A549 (cell line): Measurements from ENCODE around the gene UBXN2A. TPM values are rescaled to one million over a fixed set of nuclear protein-coding genes. Genes with fewer than 3 reads are reported as not detected.

ENCODE experiments used
- ATAC-seq, 2 experiments: fragments of 200-7000 bp in 1 of 2; fragments of >200 bp in 1 of 2; cut with Nextera tagmentation in 1 of 2; cut with Tn5 transposase in 1 of 2; 3 replicates each; pipeline versions ENCODE4 v1.8.0 to v1.9.1; 2018 to 2020; ENCODE audit warnings: mild to moderate bottlenecking in 1 of 2, moderate library complexity in 1 of 2
- CTCF ChIA-PET: fragments of 300-600 bp; sonication (Branson Sonifier 250); formaldehyde crosslinking; extraction: SDS; loops from one replicate; lab custom pipeline; 2021; ENCODE audit warnings: antibody characterized with exemption, inconsistent platforms; lab: Yijun Ruan, JAX
- POLR2A ChIA-PET: fragments of 350-600 bp; formaldehyde crosslinking; extraction: SDS; loops from one replicate; lab custom pipeline; 2021; ENCODE audit warnings: antibody characterized with exemption, inconsistent platforms; lab: Yijun Ruan, JAX
- DNase-seq, 2 experiments: peaks; one replicate each; pipeline versions ENCODE4 v3.0.0 to v3.0.0-alpha.2; 2011 to 2016; ENCODE audit warnings: low read depth in 1 of 2, low spot score in 1 of 2
- FAIRE-seq: peaks from 2 replicates; lab custom pipeline; 2011; peaks lifted over from hg19 to GRCh38; lab: Jason Lieb, UNC
- H3K27ac ChIP-seq, 2 experiments: fragments of >200 bp; sonication (Bioruptor Twin); formaldehyde crosslinking; 3 replicates each; pipeline ENCODE4 v1.5.1; 2016 to 2017
- H3K4me1 ChIP-seq: fragments of >200 bp; sonication (Bioruptor Twin); formaldehyde crosslinking; 3 replicates; pipeline ENCODE4 v1.6.1; 2016
- H3K4me2 ChIP-seq: fragments of >200 bp; sonication (Bioruptor Twin); formaldehyde crosslinking; 3 replicates; pipeline ENCODE4 v1.6.1; 2016
- H3K4me3 ChIP-seq: fragments of >200 bp; sonication (Bioruptor Twin); formaldehyde crosslinking; 3 replicates; pipeline ENCODE4 v1.5.1; 2016
- H3K9me3 ChIP-seq: fragments of >200 bp; sonication (Bioruptor Twin); formaldehyde crosslinking; 3 replicates; pipeline ENCODE4 v1.6.1; 2016
- BHLHE40 ChIP-seq: IDR thresholded peaks from 2 replicates; pipeline ENCODE4 v1.6.1; 2012; ENCODE audit warnings: low read depth, low read length, inconsistent platforms
- CBX2 ChIP-seq: fragments of 200-600 bp; sonication (generic); IDR thresholded peaks from 2 replicates; pipeline ENCODE4 v1.6.1; 2016; ENCODE audit warnings: low read depth, mild to moderate bottlenecking, borderline replicate concordance
- CHD2 ChIP-seq: fragments of 150-350 bp; IDR thresholded peaks from 2 replicates; pipeline ENCODE4 v1.6.1; 2014; ENCODE audit warnings: low read length; ENCODE audit not compliant: partially characterized antibody
- EHF ChIP-seq: fragments of 250-450 bp; sonication (Bioruptor Pico); IDR thresholded peaks from 2 replicates; pipeline ENCODE4 v1.5.0; 2020; ENCODE audit warnings: mild to moderate bottlenecking
- ELK1 ChIP-seq: fragments of 150-350 bp; IDR thresholded peaks from 2 replicates; pipeline ENCODE4 v1.6.1; 2014; ENCODE audit warnings: low read depth, mild to moderate bottlenecking, low read length
- EP300 ChIP-seq, 2 experiments: fragments of >200 bp; sonication (Bioruptor Twin); formaldehyde crosslinking; IDR thresholded peaks; 2 replicates in 1 of 2; 3 replicates in 1 of 2; pipeline ENCODE4 v1.6.1; 2016 to 2017
- ESRRA ChIP-seq: fragments of 150-350 bp; IDR thresholded peaks from 2 replicates; pipeline ENCODE4 v1.6.1; 2014; ENCODE audit warnings: mild to moderate bottlenecking, low read length, borderline replicate concordance
- FOSB ChIP-seq: fragments of 250-450 bp; sonication (Bioruptor Pico); IDR thresholded peaks from 2 replicates; pipeline ENCODE4 v1.5.0; 2020; ENCODE audit warnings: mild to moderate bottlenecking, moderate library complexity
- FOSL2 ChIP-seq, 2 experiments: fragments of 450-650 bp in 1 of 2; fragments of >200 bp in 1 of 2; sonication (Bioruptor Twin) in 1 of 2; formaldehyde crosslinking; IDR thresholded peaks; 2 replicates each; pipeline versions ENCODE4 v1.5.0 to v1.6.1; 2016 to 2020; ENCODE audit warnings: mild to moderate bottlenecking in 1 of 2, moderate library complexity in 1 of 2
- FOXS1 ChIP-seq: fragments of 250-450 bp; sonication (Bioruptor Pico); IDR thresholded peaks from 2 replicates; pipeline ENCODE4 v1.5.0; 2020; ENCODE audit warnings: mild to moderate bottlenecking, moderate library complexity
- HDAC2 ChIP-seq: fragments of 200-600 bp; sonication (generic); IDR thresholded peaks from 2 replicates; pipeline ENCODE4 v1.6.1; 2016
- HES2 ChIP-seq: fragments of >200 bp; sonication (Bioruptor Twin); formaldehyde crosslinking; IDR thresholded peaks from 2 replicates; pipeline ENCODE4 v1.6.1; 2016
- HOXB13 ChIP-seq: fragments of 250-450 bp; sonication (Bioruptor Pico); IDR thresholded peaks from 2 replicates; pipeline ENCODE4 v1.5.0; 2020; ENCODE audit warnings: low read depth, mild to moderate bottlenecking, moderate library complexity
- HOXB5 ChIP-seq: fragments of 250-450 bp; sonication (Bioruptor Pico); IDR thresholded peaks from 2 replicates; pipeline ENCODE4 v1.5.0; 2020; ENCODE audit warnings: mild to moderate bottlenecking, moderate library complexity
- MYC ChIP-seq: IDR thresholded peaks from 2 replicates; pipeline ENCODE4 v1.6.1; 2012; ENCODE audit warnings: mild to moderate bottlenecking, inconsistent platforms, low read length, improper control_type of control experiment, borderline replicate concordance
- NFE2L2 ChIP-seq: fragments of 150-350 bp; conservative IDR thresholded peaks from 2 replicates; pipeline ENCODE4 v1.6.1; 2014; ENCODE audit warnings: low read length
- PHF8 ChIP-seq: fragments of 200-600 bp; sonication (generic); IDR thresholded peaks from 2 replicates; pipeline ENCODE4 v1.6.1; 2016; ENCODE audit warnings: low read depth, mild to moderate bottlenecking, antibody characterized with exemption, moderate library complexity, borderline replicate concordance
- RAD21 ChIP-seq, 2 experiments: fragments of >200 bp in 1 of 2; sonication (Bioruptor Twin) in 1 of 2; formaldehyde crosslinking in 1 of 2; IDR thresholded peaks in 1 of 2; conservative IDR thresholded peaks in 1 of 2; 2 replicates in 1 of 2; 3 replicates in 1 of 2; pipeline ENCODE4 v1.6.1; 2012 to 2018; ENCODE audit warnings: inconsistent platforms in 1 of 2
- RARB ChIP-seq: fragments of 250-450 bp; sonication (Bioruptor Pico); IDR thresholded peaks from 2 replicates; pipeline ENCODE4 v1.8.0; 2021; ENCODE audit warnings: mild to moderate bottlenecking, moderate library complexity
- RNF2 ChIP-seq: fragments of 200-600 bp; sonication (generic); IDR thresholded peaks from 2 replicates; pipeline ENCODE4 v1.6.1; 2016; ENCODE audit warnings: low read depth, mild to moderate bottlenecking, antibody characterized with exemption, moderate library complexity, borderline replicate concordance
- SREBF2 ChIP-seq: fragments of 450-650 bp; IDR thresholded peaks from 2 replicates; pipeline ENCODE4 v1.6.1; 2014; ENCODE audit warnings: mild to moderate bottlenecking, moderate library complexity
- ZSCAN20 ChIP-seq: fragments of 250-450 bp; sonication (Bioruptor Pico); IDR thresholded peaks from 2 replicates; pipeline ENCODE4 v1.8.0; 2022; ENCODE audit warnings: mild to moderate bottlenecking, moderate library complexity
- WGBS: methylation state at CpG from one replicate; pipeline ENCODE4 v1.1.6; 2017; ENCODE audit errors: missing lambda C conversion rate; 5-methylcytosine and 5-hydroxymethylcytosine counted together
- polyA plus RNA-seq, 4 experiments: library from polyadenylated mRNA; depleted of rRNA in 3 of 4; stranded (reverse); fragments of >200 nt; fragmentation: RNase III in 1 of 4; extraction: RNeasy Plus Mini Kit Qiagen cat#74134 plus additional on column Dnase treatment in 1 of 4; gene quantifications; 2 replicates in 3 of 4; 3 replicates in 1 of 4; pipeline ENCODE4 v1.2.3, GENCODE V29; 2011 to 2017

Gene UBXN2A
- polyA plus RNA-seq, 2 of the 4 experiments (the other 2 are of a cell fraction): 13.7 to 25.4 TPM

GRCh38 chr2:23904692-23905091 is 35.6 kb upstream of the UBXN2A start (continued):
- TF ChIP-seq MYC: no peak
- no peak for TF ChIP-seq HES2

GRCh38 chr2:23905155-23905554 is 35.1 kb upstream of the UBXN2A start:
- ChIA-PET POLR2A (no interaction called here), CTCF (interaction anchor here (1.0 to 3.6 kb wide), 2 partner anchors 22 to 179 kb away, joined by 4 to 17 read pairs; partner anchors contain the start of genes ATAD2B and TP53I3)
- no peak for DNase-seq
- peak in 1 of 2 experiments; percentile 22; a peak in 2 of 6 replicates for ATAC-seq
- H3K4me3 ChIP-seq: no peak overlapping the region
- 73% methylated on average over 2 of the region's 2 CpGs for WGBS
- H3K4me1 ChIP-seq: peaks cover 45% of the 10 kb centered on the region
- FAIRE-seq: no peak
- H3K9me3 ChIP-seq: no peaks in the 10 kb centered on the region
- no peak for TF ChIP-seq HDAC2
- no peak for TF ChIP-seq EHF (CRISPR knock-in tag)
- no peak for TF ChIP-seq ZSCAN20 (CRISPR knock-in tag)
- no peak for TF ChIP-seq HOXB5
- TF ChIP-seq ELK1: no peak
- TF ChIP-seq ESRRA: no peak
- no peak for TF ChIP-seq FOSB (CRISPR knock-in tag)
- no peak for TF ChIP-seq EP300 (IDR thresholded peaks at IDR 0.05)
- no peak for TF ChIP-seq SREBF2
- no peak overlapping the region; the same call in 2 of the 3 replicates for H3K4me2 ChIP-seq
- H3K27ac ChIP-seq: 0 out of 6 replicates have a peak overlapping the region, but pooled peaks of 1 of the 2 experiments have one; percentile 27

GRCh38 chr2:23912054-23912453 is 28.2 kb upstream of the UBXN2A start:
- no peak overlapping the region for H3K4me2 ChIP-seq
- no peaks in the 10 kb centered on the region for H3K9me3 ChIP-seq
- no peak for TF ChIP-seq ZSCAN20 (CRISPR knock-in tag)
- TF ChIP-seq RARB (CRISPR knock-in tag): no peak
- no peak for TF ChIP-seq HOXB13 (CRISPR knock-in tag)
- no peak for TF ChIP-seq CBX2
- no peak for TF ChIP-seq FOSL2 (IDR thresholded peaks at IDR 0.05)
- TF ChIP-seq FOSL2 (CRISPR knock-in tag; IDR thresholded peaks at IDR 0.05): 0 out of 2 replicates have a peak, but pooled peaks have one; percentile 9
- DNase-seq: no peak
- H3K27ac ChIP-seq: no peak overlapping the region
- peaks cover 14% of the 10 kb centered on the region for H3K4me1 ChIP-seq
- ChIA-PET POLR2A (no interaction called here), CTCF (interaction anchor here (0.8 to 2.3 kb wide), 2 partner anchors 13 to 15 kb away, joined by 3 to 10 read pairs; partner anchors contain the start of gene ATAD2B)
- 75% methylated on average over 3 of the region's 3 CpGs for WGBS
- FAIRE-seq: no peak
- ATAC-seq: no peak
- H3K4me3 ChIP-seq: no peak overlapping the region

- no peak overlapping the region for H3K27ac ChIP-seq
- H3K4me2 ChIP-seq: no peak overlapping the region
- peak in 1 of 2 experiments; percentile 21; a peak in 1 of 6 replicates for ATAC-seq
- no peak for FAIRE-seq
- no peak for DNase-seq
- ChIA-PET CTCF (interaction anchor here (0.7 to 1.5 kb wide), 2 partner anchors 12 to 169 kb away, joined by 3 to 8 read pairs; partner anchors contain the start of genes ATAD2B and TP53I3), POLR2A (no interaction called here)
- H3K9me3 ChIP-seq: no peaks in the 10 kb centered on the region
- no peak for TF ChIP-seq RAD21 (conservative IDR thresholded peaks at IDR 0.05 in 1 of 2, IDR thresholded peaks at IDR 0.05 in 1 of 2)
- TF ChIP-seq PHF8: no peak
- no peak for TF ChIP-seq MYC
- no peak for TF ChIP-seq NFE2L2
- no peak for TF ChIP-seq FOXS1 (CRISPR knock-in tag)
- no peak for TF ChIP-seq CHD2
- TF ChIP-seq RNF2: no peak
- no peak for TF ChIP-seq BHLHE40
- H3K4me3 ChIP-seq: no peak overlapping the region
- WGBS: 83% methylated on average over 7 of the region's 7 CpGs
- peaks cover 18% of the 10 kb centered on the region for H3K4me1 ChIP-seq
These were observed 24.9 kb upstream of the UBXN2A start for GRCh38 chr2:23915327-23915726.
